CD14-positive monocyte (primary cell): ENCODE data around the gene PLXND1. TPM values are rescaled to one million over a fixed set of nuclear protein-coding genes. Genes with fewer than 3 reads are reported as not detected.

Experiments
- DNase-seq, 3 donors: peaks; one replicate each; pipeline ENCODE4 v3.0.0-alpha.2; 2011 to 2022
- H2AFZ ChIP-seq: 2 replicates; pipeline ENCODE4 v1.6.0; 2012; ENCODE audit warnings: mild to moderate bottlenecking, low read depth, low read length, inconsistent platforms; ENCODE audit not compliant: insufficient read depth, poor library complexity, severe bottlenecking
- H3K27ac ChIP-seq, 2 donors: 1 replicate in 1 of 2; 2 replicates in 1 of 2; pipeline ENCODE4 v1.5.1; 2012 to 2013; ENCODE audit warnings: low read length in 2 of 2, control low read depth in 1 of 2, inconsistent platforms in 1 of 2, low read depth in 1 of 2, mild to moderate bottlenecking in 1 of 2
- H3K27me3 ChIP-seq, 2 donors: one replicate each; pipeline versions ENCODE4 v1.6.0 to v1.6.1; 2011 to 2013; ENCODE audit warnings: low read length in 2 of 2; ENCODE audit not compliant: control insufficient read depth in 2 of 2, insufficient read depth in 2 of 2
- H3K36me3 ChIP-seq, 2 donors: replicated peaks in 1 of 2; 1 replicate in 1 of 2; 2 replicates in 1 of 2; pipeline versions ENCODE4 v1.5.1 to v1.6.1; 2012 to 2013; ENCODE audit warnings: low read length in 2 of 2, control low read depth in 1 of 2, inconsistent platforms in 1 of 2, mild to moderate bottlenecking in 1 of 2; ENCODE audit not compliant: insufficient read depth in 2 of 2, control insufficient read depth in 1 of 2
- H3K4me1 ChIP-seq, 2 donors: 1 replicate in 1 of 2; 2 replicates in 1 of 2; pipeline versions ENCODE4 v1.5.1 to v1.6.1; 2012 to 2013; ENCODE audit warnings: low read length in 2 of 2, control low read depth in 1 of 2, inconsistent platforms in 1 of 2, mild to moderate bottlenecking in 1 of 2, moderate library complexity in 1 of 2; ENCODE audit not compliant: insufficient read depth in 2 of 2, control insufficient read depth in 1 of 2
- H3K4me2 ChIP-seq: replicated peaks from 2 replicates; pipeline ENCODE3; 2012; ENCODE audit warnings: low read length, moderate library complexity, mild to moderate bottlenecking; ENCODE audit not compliant: poor library complexity, severe bottlenecking; ENCODE audit errors: extremely low read depth
- H3K4me3 ChIP-seq, 3 experiments: fragments of 200-600 bp in 1 of 3; sonication (generic) in 1 of 3; replicated peaks in 1 of 3; 1 replicate in 2 of 3; 2 replicates in 1 of 3; pipeline ENCODE4 v1.5.1; 2011 to 2013; ENCODE audit warnings: low read length in 3 of 3, mild to moderate bottlenecking in 3 of 3, control low read depth in 2 of 3, low read depth in 2 of 3, inconsistent platforms in 1 of 3, moderate library complexity in 1 of 3
- H3K79me2 ChIP-seq: 2 replicates; pipeline ENCODE4 v1.6.0; 2012; ENCODE audit warnings: mild to moderate bottlenecking, control low read depth, inconsistent platforms, low read length, moderate library complexity; ENCODE audit not compliant: insufficient read depth
- H3K9ac ChIP-seq: 2 replicates; pipeline ENCODE4 v1.6.0; 2017; ENCODE audit warnings: low read length, mild to moderate bottlenecking; ENCODE audit not compliant: insufficient read depth, poor library complexity, severe bottlenecking
- H3K9me3 ChIP-seq, 2 donors: replicated peaks in 1 of 2; 1 replicate in 1 of 2; 2 replicates in 1 of 2; pipeline versions ENCODE4 v1.5.1 to v1.6.1; 2012 to 2013; ENCODE audit warnings: low read length in 2 of 2, control low read depth in 1 of 2; ENCODE audit not compliant: control insufficient read depth in 1 of 2, insufficient read depth in 1 of 2
- H4K20me1 ChIP-seq: 2 replicates; pipeline ENCODE4 v1.6.0; 2012; ENCODE audit warnings: mild to moderate bottlenecking, low read length, control low read depth, moderate library complexity; ENCODE audit not compliant: insufficient read depth
- H3K27ac Mint-ChIP-seq, 7 donors: one replicate each; pipeline ENCODE4 v1.8.0; 2020; ENCODE audit warnings: mild to moderate bottlenecking in 7 of 7, mixed read lengths in 7 of 7, moderate library complexity in 6 of 7, inconsistent platforms in 2 of 7
- H3K27me3 Mint-ChIP-seq, 3 donors: one replicate each; pipeline ENCODE4 v1.8.0; 2021 to 2022; ENCODE audit warnings: low read depth in 3 of 3, mild to moderate bottlenecking in 3 of 3, mixed read lengths in 3 of 3, moderate library complexity in 3 of 3, inconsistent platforms in 1 of 3
- H3K36me3 Mint-ChIP-seq, 2 donors: one replicate each; pipeline ENCODE4 v1.8.0; 2020; ENCODE audit warnings: mixed read lengths in 2 of 2, inconsistent platforms in 1 of 2, mild to moderate bottlenecking in 1 of 2
- H3K4me1 Mint-ChIP-seq: one replicate; pipeline ENCODE4 v1.8.0; 2020; ENCODE audit warnings: mild to moderate bottlenecking, mixed read lengths
- H3K4me3 Mint-ChIP-seq, 2 donors: one replicate each; pipeline ENCODE4 v1.8.0; 2020; ENCODE audit warnings: mild to moderate bottlenecking in 2 of 2, mixed read lengths in 2 of 2, moderate library complexity in 1 of 2
- H3K9me3 Mint-ChIP-seq, 7 donors: one replicate each; pipeline ENCODE4 v1.8.0; 2020 to 2022; ENCODE audit warnings: mixed read lengths in 7 of 7, mild to moderate bottlenecking in 6 of 7, moderate library complexity in 6 of 7, inconsistent platforms in 2 of 7
- CTCF ChIP-seq: fragments of 200-600 bp; IDR thresholded peaks from one replicate; pipeline ENCODE4 v1.8.0; 2022; ENCODE audit warnings: antibody characterized with exemption, mild to moderate bottlenecking
- WGBS: methylation state at CpG from one replicate; pipeline ENCODE4 v1.1.5; 2013; ENCODE audit warnings: missing lambda C conversion rate; ENCODE audit not compliant: insufficient coverage; 5-methylcytosine and 5-hydroxymethylcytosine counted together
- intact Hi-C, 2 donors: fragments of 100-400 bp; cut with micrococcal nuclease; formaldehyde crosslinking; loops; one replicate each; pipeline versions ENCODE4 v1.15.0 to v1.15.1; 2023
- polyA plus RNA-seq, 3 donors: library from polyadenylated mRNA; depleted of rRNA in 1 of 3; unstranded in 2 of 3; stranded (reverse) in 1 of 3; fragments of 300-500 nt in 2 of 3; fragments of >200 nt in 1 of 3; fragmentation: Illumina TruSeq in 2 of 3; gene quantifications; 1 replicate in 2 of 3; 2 replicates in 1 of 3; pipeline ENCODE4 v1.2.3, GENCODE V29; 2012 to 2021

Gene PLXND1
- polyA plus RNA-seq, 3 donors, result 7.1 to 170 (median 9.9) TPM

GRCh38 chr3:129560911-129561594, 45.4 kb downstream of the PLXND1 start:
- intact Hi-C loops, result no loop called here
- H3K4me2 ChIP-seq, result no peak overlapping the region
- 46% methylated on average over 17 of the region's 18 CpGs for WGBS
- DNase-seq, result no peak
- no peaks in the 10 kb centered on the region for H3K9me3 ChIP-seq
- peak overlapping the region in 1 of 2 donors; percentile 26 for H3K27ac ChIP-seq
- Mint-ChIP-seq H3K4me1 (peaks cover 3% of the 10 kb centered on the region), H3K9me3 (no peaks in the 10 kb centered on the region), H3K27me3 (peaks cover 0 to 2% (median 0%) of the 10 kb centered on the region in 3 donors), H3K4me3 (no peak overlapping the region), H3K27ac (peak overlapping the region in 4 of 7 donors; percentile 20 to 63 (median 41)), H3K36me3 (peaks cover 77 to 85% of the 10 kb centered on the region in 2 donors)
- H3K27me3 ChIP-seq, result no peaks in the 10 kb centered on the region
- no peak overlapping the region for H3K9ac ChIP-seq
- no peak for TF ChIP-seq CTCF
- no peak overlapping the region for H3K4me3 ChIP-seq
- no peaks in the 10 kb centered on the region for H3K79me2 ChIP-seq
- H3K36me3 ChIP-seq, result peaks cover 95 to 99% of the 10 kb centered on the region in 2 donors
- H2AFZ ChIP-seq, result no peak overlapping the region
- no peaks in the 10 kb centered on the region for H4K20me1 ChIP-seq
- no peaks in the 10 kb centered on the region for H3K4me1 ChIP-seq

GRCh38 chr3:129560269-129560787, 46.1 kb downstream of the PLXND1 start:
- intact Hi-C loops, result no loop called here
- no peak overlapping the region for H3K4me2 ChIP-seq
- Mint-ChIP-seq H3K4me1 (peaks cover 7% of the 10 kb centered on the region), H3K4me3 (no peak overlapping the region), H3K9me3 (no peaks in the 10 kb centered on the region), H3K27ac (peak overlapping the region in 4 of 7 donors; percentile 20 to 63 (median 41)), H3K27me3 (peaks cover 0 to 2% (median 0%) of the 10 kb centered on the region in 3 donors), H3K36me3 (peaks cover 76 to 85% of the 10 kb centered on the region in 2 donors)
- no peak for DNase-seq
- no peaks in the 10 kb centered on the region for H3K27me3 ChIP-seq
- peaks cover 0 to 3% of the 10 kb centered on the region in 2 donors for H3K4me1 ChIP-seq
- 97% methylated on average over 8 of the region's 16 CpGs for WGBS
- no peak overlapping the region for H3K4me3 ChIP-seq
- no peaks in the 10 kb centered on the region for H3K79me2 ChIP-seq
- H3K36me3 ChIP-seq, result peaks cover 92 to 99% of the 10 kb centered on the region in 2 donors
- H3K9me3 ChIP-seq, result no peaks in the 10 kb centered on the region
- H2AFZ ChIP-seq, result no peak overlapping the region
- no peak overlapping the region for H3K9ac ChIP-seq
- H3K27ac ChIP-seq, result peak overlapping the region in 1 of 2 donors; percentile 26
- no peaks in the 10 kb centered on the region for H4K20me1 ChIP-seq
- TF ChIP-seq CTCF, result no peak
